SU-DHL-6 (cell line): ENCODE data around the gene CTLA4.

Source experiments
- H2AFZ ChIP-seq: fragments of 200-600 bp; sonication (generic); 2 replicates; pipeline ENCODE4 v1.6.1; 2014; ENCODE audit warnings: low read depth, mild to moderate bottlenecking, moderate library complexity, mixed read lengths, antibody characterized with exemption, low read length; ENCODE audit not compliant: severe bottlenecking
- H3F3A ChIP-seq: fragments of 200-600 bp; shearing (Covaris generic); 2 replicates; pipeline ENCODE4 v1.6.0; 2016; ENCODE audit warnings: antibody characterized with exemption, mild to moderate bottlenecking; ENCODE audit not compliant: insufficient read depth
- H3K27ac ChIP-seq: fragments of 200-600 bp; sonication (generic); 2 replicates; pipeline ENCODE4 v1.5.1; 2016; ENCODE audit warnings: low read depth, mild to moderate bottlenecking, low read length, moderate library complexity, mixed read lengths
- H3K27me3 ChIP-seq: fragments of 200-600 bp; sonication (generic), shearing (Covaris generic); 2 replicates; pipeline ENCODE4 v1.6.0; 2014; ENCODE audit warnings: mild to moderate bottlenecking, low read length
- H3K36me3 ChIP-seq: fragments of 200-600 bp; sonication (generic); 2 replicates; pipeline ENCODE4 v1.6.1; 2014; ENCODE audit warnings: mild to moderate bottlenecking, low read length, mixed read lengths
- H3K4me2 ChIP-seq: fragments of 300-600, 200-600 bp; shearing (Covaris generic), sonication (generic); 2 replicates; pipeline ENCODE4 v1.6.0; 2014; ENCODE audit warnings: low read length, low read depth, mild to moderate bottlenecking; ENCODE audit not compliant: poor library complexity, severe bottlenecking
- H3K4me3 ChIP-seq: fragments of 200-600 bp; sonication (generic); 2 replicates; pipeline ENCODE4 v1.5.1; 2014; ENCODE audit warnings: antibody characterized with exemption, low read length, mild to moderate bottlenecking, mixed read lengths; ENCODE audit not compliant: insufficient read depth, poor library complexity, severe bottlenecking
- H3K79me2 ChIP-seq: fragments of 200-600 bp; sonication (generic); 2 replicates; pipeline ENCODE4 v1.6.1; 2014; ENCODE audit warnings: mild to moderate bottlenecking, low read length, moderate library complexity; ENCODE audit not compliant: insufficient read depth
- H3K9ac ChIP-seq: fragments of 200-600 bp; sonication (generic); 2 replicates; pipeline ENCODE4 v1.7.0; 2014; ENCODE audit warnings: mild to moderate bottlenecking, low read length
- H3K9me2 ChIP-seq: fragments of 200-600 bp; sonication (generic); replicated peaks from 2 replicates; pipeline ENCODE4 v1.6.1; 2014; ENCODE audit warnings: low read length; ENCODE audit not compliant: insufficient read depth
- H3K9me3 ChIP-seq: fragments of 200-600 bp; sonication (generic); 2 replicates; pipeline ENCODE4 v1.6.1; 2014; ENCODE audit warnings: low read length, mixed read lengths; ENCODE audit not compliant: insufficient read depth
- H4K20me1 ChIP-seq: fragments of 200-600 bp; sonication (generic); 2 replicates; pipeline ENCODE4 v1.6.1; 2014; ENCODE audit warnings: low read depth, mild to moderate bottlenecking, antibody characterized with exemption, low read length, moderate library complexity, mixed read lengths
- EZH2phosphoT487 ChIP-seq: fragments of 200-600 bp; sonication (generic), shearing (Covaris generic); conservative IDR thresholded peaks from 2 replicates; pipeline ENCODE4 v1.6.1; 2018; ENCODE audit warnings: mild to moderate bottlenecking, antibody characterized with exemption, low read length, moderate library complexity, mixed read lengths
- TF ChIP-seq, protein P1 (sequence below): fragments of 200-600 bp; sonication (generic); IDR thresholded peaks from one replicate; pipeline ENCODE4 v1.5.1; 2017; ENCODE audit warnings: antibody characterized with exemption, mild to moderate bottlenecking, low read length, moderate library complexity; ENCODE audit not compliant: insufficient read depth, poor library complexity, severe bottlenecking

The CTLA4 gene

DNA sequence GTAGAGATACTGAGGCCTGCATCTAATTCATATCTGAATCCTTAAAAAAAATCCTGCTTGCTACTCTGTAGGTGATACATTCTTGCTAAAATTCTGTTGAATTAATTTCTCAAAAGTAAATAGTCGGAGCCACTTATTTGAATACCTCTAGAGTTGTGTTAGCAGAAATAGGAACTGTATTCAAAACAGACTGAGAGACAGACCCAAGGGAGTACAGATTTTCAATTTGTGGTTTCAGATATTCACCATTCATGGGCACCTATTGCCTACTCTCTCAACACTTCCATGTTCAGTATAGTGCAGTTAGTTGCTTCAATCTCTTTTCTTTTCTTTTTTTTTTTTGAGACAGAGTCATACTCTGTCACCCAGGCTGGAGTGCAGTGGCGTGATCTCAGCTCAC is 46.6 kb upstream of the CTLA4 start:
- TF ChIP-seq, protein P1, sequence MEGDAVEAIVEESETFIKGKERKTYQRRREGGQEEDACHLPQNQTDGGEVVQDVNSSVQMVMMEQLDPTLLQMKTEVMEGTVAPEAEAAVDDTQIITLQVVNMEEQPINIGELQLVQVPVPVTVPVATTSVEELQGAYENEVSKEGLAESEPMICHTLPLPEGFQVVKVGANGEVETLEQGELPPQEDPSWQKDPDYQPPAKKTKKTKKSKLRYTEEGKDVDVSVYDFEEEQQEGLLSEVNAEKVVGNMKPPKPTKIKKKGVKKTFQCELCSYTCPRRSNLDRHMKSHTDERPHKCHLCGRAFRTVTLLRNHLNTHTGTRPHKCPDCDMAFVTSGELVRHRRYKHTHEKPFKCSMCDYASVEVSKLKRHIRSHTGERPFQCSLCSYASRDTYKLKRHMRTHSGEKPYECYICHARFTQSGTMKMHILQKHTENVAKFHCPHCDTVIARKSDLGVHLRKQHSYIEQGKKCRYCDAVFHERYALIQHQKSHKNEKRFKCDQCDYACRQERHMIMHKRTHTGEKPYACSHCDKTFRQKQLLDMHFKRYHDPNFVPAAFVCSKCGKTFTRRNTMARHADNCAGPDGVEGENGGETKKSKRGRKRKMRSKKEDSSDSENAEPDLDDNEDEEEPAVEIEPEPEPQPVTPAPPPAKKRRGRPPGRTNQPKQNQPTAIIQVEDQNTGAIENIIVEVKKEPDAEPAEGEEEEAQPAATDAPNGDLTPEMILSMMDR = no peak
- no peak for TF ChIP-seq EZH2phosphoT487
- Histone ChIP-seq H3K27me3 (no peaks in the 10 kb centered on the region), H3K27ac (no peak overlapping the region), H4K20me1 (no peaks in the 10 kb centered on the region), H3K36me3 (no peaks in the 10 kb centered on the region), H2AFZ (no peak overlapping the region), H3K4me2 (no peak overlapping the region), H3F3A (no peaks in the 10 kb centered on the region), H3K9me3 (no peaks in the 10 kb centered on the region), H3K4me3 (no peak overlapping the region), H3K79me2 (no peaks in the 10 kb centered on the region), H3K9ac (no peak overlapping the region), H3K9me2 (no peaks in the 10 kb centered on the region)

- no peaks in the 10 kb centered on the region for H3F3A ChIP-seq
- H3K27me3 ChIP-seq = no peaks in the 10 kb centered on the region
- no peaks in the 10 kb centered on the region for H3K9me2 ChIP-seq
- H3K4me2 ChIP-seq = no peak overlapping the region
- H3K9ac ChIP-seq = no peak overlapping the region
- no peak overlapping the region for H2AFZ ChIP-seq
- H3K79me2 ChIP-seq = no peaks in the 10 kb centered on the region
- no peak for TF ChIP-seq EZH2phosphoT487
- TF ChIP-seq, protein P1 = no peak
- no peak overlapping the region for H3K4me3 ChIP-seq
- H4K20me1 ChIP-seq = no peaks in the 10 kb centered on the region
- H3K9me3 ChIP-seq = no peaks in the 10 kb centered on the region
- no peak overlapping the region for H3K27ac ChIP-seq
- no peaks in the 10 kb centered on the region for H3K36me3 ChIP-seq
These were observed 45.3 kb upstream of the CTLA4 start for GRCh38 chr2:203822240-203822639.

DNA sequence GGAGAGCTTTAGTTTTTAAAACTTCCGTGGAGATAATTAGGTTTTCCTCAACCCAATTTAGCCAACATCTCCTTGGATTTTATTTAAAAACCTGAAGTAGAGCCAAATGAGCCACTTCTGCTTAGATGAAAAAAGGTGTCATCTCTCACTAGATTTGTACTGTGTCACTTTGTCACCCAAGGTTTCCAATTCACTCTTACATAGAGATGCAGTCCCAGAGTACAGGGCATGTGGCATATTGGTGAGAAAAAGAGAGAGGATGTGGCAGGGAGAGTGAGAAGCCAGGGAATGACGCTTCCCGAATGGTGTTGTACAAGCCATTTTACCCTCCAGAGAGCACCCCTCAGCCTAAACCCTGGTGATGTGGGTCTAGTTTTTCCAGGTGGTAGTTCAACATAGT is 44.4 kb upstream of the CTLA4 start:
- no peak overlapping the region for H2AFZ ChIP-seq
- H3K27ac ChIP-seq = no peak overlapping the region
- H3K4me3 ChIP-seq = no peak overlapping the region
- no peaks in the 10 kb centered on the region for H3K27me3 ChIP-seq
- no peaks in the 10 kb centered on the region for H3K79me2 ChIP-seq
- no peaks in the 10 kb centered on the region for H3K9me3 ChIP-seq
- H3K9ac ChIP-seq = no peak overlapping the region
- H3K9me2 ChIP-seq = no peaks in the 10 kb centered on the region
- H3F3A ChIP-seq = no peaks in the 10 kb centered on the region
- no peaks in the 10 kb centered on the region for H3K36me3 ChIP-seq
- no peak overlapping the region for H3K4me2 ChIP-seq
- TF ChIP-seq, protein P1 = no peak
- no peak for TF ChIP-seq EZH2phosphoT487
- no peaks in the 10 kb centered on the region for H4K20me1 ChIP-seq
